CD4-positive, alpha-beta T cell treated with Interferon alpha-2 for 1 hour (primary cell): ENCODE results near the gene NRP2.
A peak's percentile ranks its signal among the peaks of the same experiment; 100 is the strongest.

Experiments
- DNase-seq, 2 donors: peaks; one replicate each; pipeline ENCODE4 v3.0.0-alpha.2; 2020 to 2022

NRP2 gene

GRCh38 chr2:205758500-205758899, 76.2 kb downstream of the NRP2 start:
- no peak for DNase-seq

GRCh38 chr2:205759257-205759656, 77.0 kb downstream of the NRP2 start:
- no peak for DNase-seq

GRCh38 chr2:205759732-205760131, 77.4 kb downstream of the NRP2 start:
- DNase-seq: no peak

- DNase-seq: no peak
Measured at GRCh38 chr2:205760157-205760556, 77.9 kb downstream of the NRP2 start.

- DNase-seq: no peak
Measured at GRCh38 chr2:205761421-205761820, 79.1 kb downstream of the NRP2 start.

GRCh38 chr2:205762881-205763280, 80.6 kb downstream of the NRP2 start:
- no peak for DNase-seq

- peak; percentile 9 to 15 for DNase-seq
Measured at GRCh38 chr2:205763708-205764211, 81.5 kb downstream of the NRP2 start.

- no peak for DNase-seq
Measured at GRCh38 chr2:205764270-205764746, 82.0 kb downstream of the NRP2 start.

- no peak for DNase-seq
Measured at GRCh38 chr2:205765151-205765550, 82.8 kb downstream of the NRP2 start.

- peak; percentile 34 to 43 for DNase-seq
Measured at GRCh38 chr2:205766779-205767359, 84.6 kb downstream of the NRP2 start.

- no peak for DNase-seq
Measured at GRCh38 chr2:205767617-205768016, 85.3 kb downstream of the NRP2 start.

- DNase-seq: no peak
Measured at GRCh38 chr2:205768341-205768740, 86.0 kb downstream of the NRP2 start.

GRCh38 chr2:205768815-205769494, 86.7 kb downstream of the NRP2 start:
- no peak for DNase-seq

- no peak for DNase-seq
Measured at GRCh38 chr2:205769495-205769850, 87.2 kb downstream of the NRP2 start.

GRCh38 chr2:205769879-205770278, 87.6 kb downstream of the NRP2 start:
- no peak for DNase-seq

GRCh38 chr2:205770577-205770976, 88.3 kb downstream of the NRP2 start:
- DNase-seq: no peak

GRCh38 chr2:205771031-205771430, 88.7 kb downstream of the NRP2 start:
- no peak for DNase-seq

- DNase-seq: no peak
Measured at GRCh38 chr2:205771666-205772065, 89.4 kb downstream of the NRP2 start.

- DNase-seq: no peak
Measured at GRCh38 chr2:205772983-205773382, 90.7 kb downstream of the NRP2 start.

GRCh38 chr2:205773989-205774388, 91.7 kb downstream of the NRP2 start:
- no peak for DNase-seq

GRCh38 chr2:205775097-205775877, 93.0 kb downstream of the NRP2 start:
- no peak for DNase-seq

GRCh38 chr2:205776139-205776538, 93.8 kb downstream of the NRP2 start:
- DNase-seq: peak in 1 of 2 donors; percentile 6

GRCh38 chr2:205776720-205777119, 94.4 kb downstream of the NRP2 start:
- no peak for DNase-seq

- no peak for DNase-seq
Measured at GRCh38 chr2:205778356-205778755, 96.1 kb downstream of the NRP2 start.
